ENCODE measurements around the gene PPP2R2D. TPM values are rescaled to one million over a fixed set of nuclear protein-coding genes. Genes with fewer than 3 reads are reported as not detected.

Gene PPP2R2D
- total and polyA plus RNA-seq, 3 experiments from 2014 or later = 23.5 to 34.0 (median 24.5) TPM

- no peak overlapping the region for H3K4me3 ChIP-seq (ENCODE audit: low read length)
- H3K9me3 Mint-ChIP-seq = no peaks in the 10 kb centered on the region
- ChIA-PET POLR2A (no interaction called here), CTCF (no interaction called here)
- no peaks in the 10 kb centered on the region for H3K4me1 ChIP-seq (ENCODE audit: insufficient read depth, low read length)
- DNase-seq = peak in 1 of 5 donors; percentile 2
- no peak overlapping the region for H3K27ac ChIP-seq (ENCODE audit: low read depth, low read length)
- no peaks in the 10 kb centered on the region for H3K36me3 Mint-ChIP-seq
- H3K27ac Mint-ChIP-seq = peak overlapping the region in 1 of 8 donors; percentile 0
- H3K4me3 Mint-ChIP-seq = no peak overlapping the region
- no peaks in the 10 kb centered on the region for H3K9me3 ChIP-seq (ENCODE audit: low read length)
- H3K27me3 Mint-ChIP-seq = peaks cover 4 to 33% of the 10 kb centered on the region in 2 donors
- H3K36me3 ChIP-seq (ENCODE audit: insufficient read depth, low read length) = no peaks in the 10 kb centered on the region
- no peaks in the 10 kb centered on the region for H3K4me1 Mint-ChIP-seq
- no peaks in the 10 kb centered on the region for H3K27me3 ChIP-seq (ENCODE audit: insufficient read depth, low read length, poor library complexity, severe bottlenecking)
Measured at GRCh38 chr10:131862548-131862947, 38.3 kb upstream of the PPP2R2D start.

- no peaks in the 10 kb centered on the region for H3K4me1 Mint-ChIP-seq
- ChIA-PET CTCF (no interaction called here), POLR2A (no interaction called here)
Measured at GRCh38 chr10:131865223-131865917, 35.4 kb upstream of the PPP2R2D start.

GRCh38 chr10:131866673-131867072 is 34.1 kb upstream of the PPP2R2D start:
- Mint-ChIP-seq H3K4me3 (no peak overlapping the region), H3K4me1 (no peaks in the 10 kb centered on the region)
- no peaks in the 10 kb centered on the region for H3K9me3 ChIP-seq (ENCODE audit: low read length)

More at GRCh38 chr10:131865223-131865917, 35.4 kb upstream of the PPP2R2D start:
- no peaks in the 10 kb centered on the region for H3K36me3 Mint-ChIP-seq
- Histone ChIP-seq H3K9me3 (ENCODE audit: low read length) (no peaks in the 10 kb centered on the region), H3K27me3 (ENCODE audit: insufficient read depth, low read length, poor library complexity, severe bottlenecking) (no peaks in the 10 kb centered on the region), H3K36me3 (ENCODE audit: insufficient read depth, low read length) (no peaks in the 10 kb centered on the region), H3K27ac (ENCODE audit: low read depth, low read length) (no peak overlapping the region), H3K4me1 (ENCODE audit: insufficient read depth, low read length) (no peaks in the 10 kb centered on the region), H3K4me3 (ENCODE audit: low read length) (no peak overlapping the region)
- no peak overlapping the region for H3K4me3 Mint-ChIP-seq
- no peak overlapping the region for H3K27ac Mint-ChIP-seq
- DNase-seq = peak in 1 of 5 donors; percentile 42
- H3K9me3 Mint-ChIP-seq = no peaks in the 10 kb centered on the region
- peaks cover 4 to 35% of the 10 kb centered on the region in 2 donors for H3K27me3 Mint-ChIP-seq

GRCh38 chr10:131868436-131868835 is 32.4 kb upstream of the PPP2R2D start:
- DNase-seq = peak in 1 of 5 donors; percentile 29
- Histone ChIP-seq H3K27me3 (ENCODE audit: insufficient read depth, low read length, poor library complexity, severe bottlenecking) (no peaks in the 10 kb centered on the region), H3K4me1 (ENCODE audit: insufficient read depth, low read length) (no peaks in the 10 kb centered on the region), H3K27ac (ENCODE audit: low read depth, low read length) (no peak overlapping the region), H3K9me3 (ENCODE audit: low read length) (no peaks in the 10 kb centered on the region), H3K36me3 (ENCODE audit: insufficient read depth, low read length) (no peaks in the 10 kb centered on the region), H3K4me3 (ENCODE audit: low read length) (no peak overlapping the region)
- Mint-ChIP-seq H3K27me3 (peaks cover 9 to 27% of the 10 kb centered on the region in 2 donors), H3K27ac (no peak overlapping the region), H3K4me3 (no peak overlapping the region), H3K9me3 (no peaks in the 10 kb centered on the region), H3K36me3 (no peaks in the 10 kb centered on the region), H3K4me1 (no peaks in the 10 kb centered on the region)
- ChIA-PET POLR2A (interaction anchor here (0.6 kb wide), 1 partner anchor 9 kb away, joined by 6 read pairs; no protein-coding TSS in a partner anchor), CTCF (no interaction called here)

More at GRCh38 chr10:131866673-131867072, 34.1 kb upstream of the PPP2R2D start:
- DNase-seq = no peak
- ChIA-PET POLR2A (no interaction called here), CTCF (no interaction called here)
- H3K27ac ChIP-seq (ENCODE audit: low read depth, low read length) = no peak overlapping the region
- Mint-ChIP-seq H3K36me3 (no peaks in the 10 kb centered on the region), H3K9me3 (no peaks in the 10 kb centered on the region), H3K27ac (no peak overlapping the region), H3K27me3 (peaks cover 5 to 33% of the 10 kb centered on the region in 2 donors)
- H3K27me3 ChIP-seq (ENCODE audit: insufficient read depth, low read length, poor library complexity, severe bottlenecking) = no peaks in the 10 kb centered on the region
- no peaks in the 10 kb centered on the region for H3K36me3 ChIP-seq (ENCODE audit: insufficient read depth, low read length)
- H3K4me3 ChIP-seq (ENCODE audit: low read length) = no peak overlapping the region
- H3K4me1 ChIP-seq (ENCODE audit: insufficient read depth, low read length) = no peaks in the 10 kb centered on the region

GRCh38 chr10:131869344-131869743 is 31.5 kb upstream of the PPP2R2D start:
- H3K36me3 Mint-ChIP-seq = no peaks in the 10 kb centered on the region
- H3K27me3 ChIP-seq (ENCODE audit: insufficient read depth, low read length, poor library complexity, severe bottlenecking) = no peaks in the 10 kb centered on the region
- DNase-seq = peak in 1 of 5 donors; percentile 21
- peaks cover 12 to 26% of the 10 kb centered on the region in 2 donors for H3K27me3 Mint-ChIP-seq
- no peaks in the 10 kb centered on the region for H3K4me1 ChIP-seq (ENCODE audit: insufficient read depth, low read length)
- H3K27ac Mint-ChIP-seq = no peak overlapping the region
- peaks cover 0 to under 1% (median 0%) of the 10 kb centered on the region in 3 donors for H3K4me1 Mint-ChIP-seq
- H3K9me3 ChIP-seq (ENCODE audit: low read length) = no peaks in the 10 kb centered on the region
- no peak overlapping the region for H3K4me3 Mint-ChIP-seq
- ChIA-PET POLR2A (no interaction called here), CTCF (no interaction called here)
- no peak overlapping the region for H3K27ac ChIP-seq (ENCODE audit: low read depth, low read length)
- H3K4me3 ChIP-seq (ENCODE audit: low read length) = no peak overlapping the region
- no peaks in the 10 kb centered on the region for H3K36me3 ChIP-seq (ENCODE audit: insufficient read depth, low read length)
- no peaks in the 10 kb centered on the region for H3K9me3 Mint-ChIP-seq

- CTCF ChIA-PET = interaction anchor here (1.2 to 1.3 kb wide), 2 partner anchors 9 to 153 kb away, joined by 3 read pairs; no protein-coding TSS in a partner anchor
- no peaks in the 10 kb centered on the region for H3K27me3 ChIP-seq (ENCODE audit: insufficient read depth, low read length, poor library complexity, severe bottlenecking)
- POLR2A ChIA-PET = no interaction called here
Measured at GRCh38 chr10:131870411-131870810, 30.4 kb upstream of the PPP2R2D start.

GRCh38 chr10:131870831-131871672 is 29.8 kb upstream of the PPP2R2D start:
- CTCF ChIA-PET = interaction anchor here (1.2 to 1.3 kb wide), 2 partner anchors 9 to 152 kb away, joined by 3 read pairs; no protein-coding TSS in a partner anchor
- H3K27me3 Mint-ChIP-seq = peaks cover 17 to 25% of the 10 kb centered on the region in 2 donors
- Histone ChIP-seq H3K36me3 (ENCODE audit: insufficient read depth, low read length) (no peaks in the 10 kb centered on the region), H3K27me3 (ENCODE audit: insufficient read depth, low read length, poor library complexity, severe bottlenecking) (peaks cover 2% of the 10 kb centered on the region), H3K4me1 (ENCODE audit: insufficient read depth, low read length) (peaks cover 4% of the 10 kb centered on the region), H3K4me3 (ENCODE audit: low read length) (no peak overlapping the region), H3K9me3 (ENCODE audit: low read length) (no peaks in the 10 kb centered on the region), H3K27ac (ENCODE audit: low read depth, low read length) (no peak overlapping the region)
- H3K27ac Mint-ChIP-seq = no peak overlapping the region
- no peaks in the 10 kb centered on the region for H3K9me3 Mint-ChIP-seq
- POLR2A ChIA-PET = no interaction called here
- H3K36me3 Mint-ChIP-seq = no peaks in the 10 kb centered on the region
- H3K4me1 Mint-ChIP-seq = peaks cover 4 to 5% (median 5%) of the 10 kb centered on the region in 3 donors
- H3K4me3 Mint-ChIP-seq = no peak overlapping the region
- DNase-seq = no peak

More at GRCh38 chr10:131870411-131870810, 30.4 kb upstream of the PPP2R2D start:
- Mint-ChIP-seq H3K27ac (no peak overlapping the region), H3K9me3 (no peaks in the 10 kb centered on the region), H3K27me3 (peaks cover 15 to 28% of the 10 kb centered on the region in 2 donors), H3K36me3 (no peaks in the 10 kb centered on the region), H3K4me3 (no peak overlapping the region), H3K4me1 (peaks cover 4 to 5% (median 5%) of the 10 kb centered on the region in 3 donors)
- Histone ChIP-seq H3K36me3 (ENCODE audit: insufficient read depth, low read length) (no peaks in the 10 kb centered on the region), H3K4me3 (ENCODE audit: low read length) (no peak overlapping the region), H3K27ac (ENCODE audit: low read depth, low read length) (no peak overlapping the region), H3K4me1 (ENCODE audit: insufficient read depth, low read length) (peaks cover 4% of the 10 kb centered on the region), H3K9me3 (ENCODE audit: low read length) (no peaks in the 10 kb centered on the region)
- DNase-seq = peak in 1 of 5 donors; percentile 19

GRCh38 chr10:131871673-131872005 is 29.2 kb upstream of the PPP2R2D start:
- H3K9me3 Mint-ChIP-seq = no peaks in the 10 kb centered on the region
- ChIA-PET POLR2A (no interaction called here), CTCF (no interaction called here)
- H3K4me3 Mint-ChIP-seq = no peak overlapping the region
- Histone ChIP-seq H3K27ac (ENCODE audit: low read depth, low read length) (no peak overlapping the region), H3K27me3 (ENCODE audit: insufficient read depth, low read length, poor library complexity, severe bottlenecking) (peaks cover 5% of the 10 kb centered on the region), H3K36me3 (ENCODE audit: insufficient read depth, low read length) (no peaks in the 10 kb centered on the region), H3K4me3 (ENCODE audit: low read length) (no peak overlapping the region), H3K4me1 (ENCODE audit: insufficient read depth, low read length) (peaks cover 4% of the 10 kb centered on the region), H3K9me3 (ENCODE audit: low read length) (no peaks in the 10 kb centered on the region)
- peaks cover 21 to 28% of the 10 kb centered on the region in 2 donors for H3K27me3 Mint-ChIP-seq
- peak in 1 of 5 donors; percentile 33 for DNase-seq
- H3K36me3 Mint-ChIP-seq = no peaks in the 10 kb centered on the region
- H3K4me1 Mint-ChIP-seq = peaks cover 4 to 5% (median 5%) of the 10 kb centered on the region in 3 donors
- no peak overlapping the region for H3K27ac Mint-ChIP-seq

Data from CD8-positive, alpha-beta memory T cell (primary cell).